ENCODE measurements around the gene HELT.

HELT gene

GRCh38 chr4:185003596-185004351, 14.5 kb upstream of the HELT start:
- no peak for DNase-seq (ENCODE audit: low spot score)

DNA sequence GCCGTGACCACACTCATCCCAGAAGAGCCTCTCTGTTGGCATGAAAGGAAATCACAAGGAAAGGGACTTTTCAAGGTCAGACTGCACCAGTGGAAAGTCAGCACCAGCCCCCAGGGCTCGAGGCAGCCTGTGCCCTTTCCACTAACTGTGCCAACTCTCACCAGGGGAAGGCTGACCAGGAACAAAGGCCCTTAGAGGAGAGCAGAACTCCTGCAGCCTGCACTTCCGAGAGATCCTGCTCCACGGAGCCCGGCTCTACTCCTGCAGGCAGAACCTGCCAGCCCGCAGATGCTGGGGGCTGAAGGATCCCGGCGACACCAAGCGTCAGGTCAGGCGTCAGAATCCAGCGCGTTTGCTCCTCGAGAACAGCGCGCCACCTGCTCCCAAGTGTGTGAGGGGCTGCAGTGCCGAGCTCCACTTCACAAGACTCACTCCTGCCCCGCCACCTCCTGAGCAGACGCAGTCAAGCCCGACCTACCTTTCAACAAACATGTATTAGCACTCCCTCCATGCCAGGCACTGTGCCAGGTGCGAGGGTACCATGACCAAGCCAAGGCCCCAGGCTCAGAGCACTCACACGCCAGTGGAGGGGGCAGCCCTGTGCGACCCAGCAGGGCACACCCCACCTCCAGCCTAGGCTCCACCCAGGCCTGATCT, 13.6 kb upstream of the HELT start:
- no peak for DNase-seq (ENCODE audit: low spot score)

GRCh38 chr4:185005219-185005819, 13.0 kb upstream of the HELT start:
- DNase-seq (ENCODE audit: low spot score): peak; percentile 90

- DNase-seq (ENCODE audit: low spot score): no peak
Observed at GRCh38 chr4:185011408-185011807, 6.9 kb upstream of the HELT start.

DNA sequence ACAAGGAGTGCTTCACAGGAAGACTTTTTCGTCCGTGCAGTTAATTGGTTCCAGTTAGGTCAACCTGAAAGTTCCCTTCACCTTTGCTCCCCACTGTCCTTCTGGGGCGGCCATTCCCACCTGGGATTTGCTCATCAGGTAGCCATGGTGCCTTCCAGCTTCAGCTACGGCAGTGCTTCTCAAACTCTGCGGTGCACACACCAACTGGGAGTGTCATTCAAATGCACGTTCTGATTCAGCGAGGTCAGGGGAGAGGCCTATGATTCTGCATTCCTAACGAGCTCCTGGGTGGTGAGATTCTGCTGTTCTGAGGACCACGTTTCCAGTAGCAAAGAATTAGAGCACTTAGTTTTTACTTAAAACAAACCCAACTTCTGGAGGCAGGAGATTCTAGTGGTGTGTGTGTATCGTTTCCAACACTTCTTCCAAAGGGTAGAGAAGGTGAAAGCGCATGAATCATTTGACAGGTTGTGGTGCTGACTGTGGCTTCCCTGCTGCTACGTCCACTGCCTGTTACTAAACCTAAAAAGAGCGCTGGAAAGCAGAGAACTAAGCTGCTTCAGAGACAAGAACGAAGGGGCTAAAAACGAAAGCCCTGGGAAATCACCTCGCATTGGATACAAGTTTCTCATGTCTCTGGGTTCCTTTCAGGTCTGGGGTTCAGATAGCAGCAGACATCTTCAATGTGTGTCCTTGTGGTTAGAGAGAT, 4.7 kb upstream of the HELT start:
- DNase-seq (ENCODE audit: low spot score): no peak

- no peak for DNase-seq (ENCODE audit: low spot score)
Observed at GRCh38 chr4:185015108-185015507, 3.2 kb upstream of the HELT start.

GRCh38 chr4:185016101-185016940, 2.0 kb upstream of the HELT start:
- DNase-seq (ENCODE audit: low spot score): no peak

DNA sequence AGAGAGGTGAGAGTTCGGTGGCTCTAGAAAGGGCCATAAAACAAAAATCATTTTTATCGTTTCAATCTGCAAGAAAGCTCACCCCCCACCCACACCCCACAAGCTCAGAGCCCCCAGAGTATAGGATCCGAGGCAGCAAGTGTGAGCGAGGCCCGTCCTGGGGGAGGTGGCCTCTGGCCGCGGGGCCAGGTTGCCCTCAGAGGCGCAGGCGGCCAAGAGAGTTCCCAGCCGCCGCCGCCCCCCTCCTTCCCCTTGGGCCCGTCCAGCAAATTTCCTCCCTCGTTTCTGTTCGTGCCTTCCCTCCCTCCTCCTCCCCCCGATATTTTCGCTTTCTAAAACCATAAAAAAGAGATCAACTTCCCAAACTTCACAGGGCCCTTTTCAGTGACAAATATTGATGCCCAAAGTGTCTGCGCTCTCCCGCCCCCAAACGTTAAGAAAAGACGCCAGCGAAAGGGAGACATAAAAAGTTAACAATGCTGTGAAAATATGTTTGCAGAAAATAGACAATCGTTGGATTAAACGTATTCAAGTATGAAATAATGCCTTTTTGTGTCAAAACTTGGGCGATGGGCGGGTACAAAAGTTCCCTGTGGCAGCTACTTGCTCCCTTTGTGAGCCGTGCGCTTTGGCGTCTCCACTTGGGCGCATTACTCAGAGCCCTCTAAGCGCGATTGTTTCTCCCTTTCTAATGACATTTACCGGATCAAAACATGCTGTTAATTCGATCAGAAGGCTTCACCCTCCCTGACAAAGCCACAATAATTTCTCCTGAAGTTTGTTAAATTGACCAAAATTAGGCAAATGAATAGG, 1.1 kb upstream of the HELT start:
- no peak for DNase-seq (ENCODE audit: low spot score)

- DNase-seq (ENCODE audit: low spot score): no peak
Observed at GRCh38 chr4:185018834-185019455, 655 bp downstream of the HELT start.

GRCh38 chr4:185019456-185020292, 1.4 kb downstream of the HELT start:
- no peak for DNase-seq (ENCODE audit: low spot score)

DNA sequence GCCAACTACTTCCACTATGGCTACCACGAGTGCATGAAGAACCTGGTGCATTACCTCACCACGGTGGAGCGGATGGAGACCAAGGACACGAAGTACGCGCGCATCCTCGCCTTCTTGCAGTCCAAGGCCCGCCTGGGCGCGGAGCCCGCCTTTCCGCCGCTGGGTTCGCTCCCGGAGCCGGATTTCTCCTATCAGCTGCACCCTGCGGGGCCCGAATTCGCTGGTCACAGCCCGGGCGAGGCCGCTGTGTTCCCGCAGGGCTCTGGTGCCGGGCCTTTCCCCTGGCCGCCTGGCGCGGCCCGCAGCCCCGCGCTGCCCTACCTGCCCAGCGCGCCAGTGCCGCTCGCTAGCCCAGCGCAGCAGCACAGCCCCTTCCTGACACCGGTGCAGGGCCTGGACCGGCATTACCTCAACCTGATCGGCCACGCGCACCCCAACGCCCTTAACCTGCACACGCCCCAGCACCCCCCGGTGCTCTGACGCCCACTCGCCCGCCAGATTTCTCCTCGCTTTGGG, 2.1 kb downstream of the HELT start:
- DNase-seq (ENCODE audit: low spot score): no peak

DNA sequence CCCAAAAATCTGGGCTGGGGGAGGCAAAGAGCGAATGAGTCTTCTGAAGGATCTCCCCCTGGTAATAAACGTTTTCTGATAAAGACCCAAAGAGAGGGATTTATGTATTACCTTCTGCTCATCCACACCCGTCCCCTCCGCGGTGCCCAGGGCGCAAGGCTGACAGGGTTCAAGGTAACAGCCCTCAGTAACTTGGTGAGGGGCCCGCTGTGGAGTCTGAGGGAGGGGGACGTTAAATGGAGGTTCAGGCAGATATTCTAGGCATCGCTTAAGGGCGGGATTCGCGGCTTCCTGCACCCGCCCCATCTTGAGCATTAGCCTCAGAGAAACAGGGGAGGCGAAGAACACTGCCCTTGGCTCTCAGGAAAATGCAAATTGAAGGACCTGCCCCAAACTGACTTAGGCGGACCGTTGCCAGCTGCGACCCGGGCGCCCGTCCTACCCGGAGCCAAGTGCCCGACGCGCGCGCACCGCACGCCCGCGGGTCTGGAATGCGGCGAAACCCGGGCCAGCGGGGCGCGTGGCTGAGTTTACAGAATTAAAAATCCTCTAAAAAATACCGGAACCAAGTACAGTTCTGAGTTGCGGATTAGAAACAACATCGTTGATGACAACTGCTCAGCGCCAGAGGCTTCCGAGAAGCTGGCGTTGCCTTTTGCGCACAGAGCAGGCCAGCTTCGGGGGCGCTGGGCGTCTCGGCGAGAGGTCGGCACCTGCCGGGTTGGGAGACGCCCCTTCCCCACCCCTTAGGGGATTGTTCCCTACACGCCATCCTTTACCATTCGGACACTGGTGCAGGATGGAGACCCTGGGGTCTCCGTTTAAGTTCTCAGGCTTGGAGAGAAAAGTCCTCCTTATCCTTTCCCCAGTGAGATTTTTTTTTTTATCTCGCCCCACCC, 2.8 kb downstream of the HELT start:
- no peak for DNase-seq (ENCODE audit: low spot score)

GRCh38 chr4:185023471-185023870, 5.2 kb downstream of the HELT start:
- no peak for DNase-seq (ENCODE audit: low spot score)

- no peak for DNase-seq (ENCODE audit: low spot score)
Observed at GRCh38 chr4:185028625-185029024, 10.3 kb downstream of the HELT start.

- no peak for DNase-seq (ENCODE audit: low spot score)
Observed at GRCh38 chr4:185031611-185032010, 13.3 kb downstream of the HELT start.

- DNase-seq (ENCODE audit: low spot score): no peak
Observed at GRCh38 chr4:185033072-185033471, 14.8 kb downstream of the HELT start.

DNA sequence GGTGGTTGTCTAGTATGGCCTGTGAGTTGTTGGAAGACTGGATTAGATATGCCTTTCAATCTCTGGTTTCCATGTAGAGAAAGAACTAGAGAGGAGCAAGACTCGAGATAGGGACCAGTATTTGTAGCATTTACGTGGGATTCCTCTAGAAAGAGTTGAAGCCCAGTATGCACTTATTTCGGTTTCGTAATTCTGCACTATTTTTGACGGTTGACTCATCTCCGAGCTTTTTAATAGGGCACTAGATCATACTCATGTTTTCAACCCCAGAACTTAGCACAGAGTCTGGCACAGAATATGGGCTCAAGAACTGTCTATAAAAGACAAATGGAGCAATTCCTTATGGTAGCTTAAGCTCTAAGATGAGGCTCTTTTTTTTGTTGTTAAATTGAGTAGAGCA, 15.7 kb downstream of the HELT start:
- DNase-seq (ENCODE audit: low spot score): no peak

DNA sequence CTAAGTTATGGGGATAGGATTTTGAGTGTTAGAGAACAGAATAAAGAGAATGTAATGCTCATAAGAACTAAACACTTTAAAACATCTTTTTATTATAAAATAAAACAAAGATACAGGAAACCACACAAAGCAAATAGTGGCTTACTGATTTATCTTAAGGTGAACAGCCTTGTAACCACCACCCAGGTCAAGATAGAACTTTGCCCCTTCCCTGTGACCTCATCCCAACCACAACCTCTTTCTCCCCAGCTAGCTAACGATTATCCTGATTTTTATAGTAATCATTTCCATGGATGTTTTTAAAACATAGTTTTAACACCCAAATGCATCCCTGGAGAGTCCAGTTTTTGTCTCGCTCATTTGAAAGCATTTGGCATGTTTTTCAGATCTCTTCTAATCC, 17.0 kb downstream of the HELT start:
- no peak for DNase-seq (ENCODE audit: low spot score)

Measured in AG20443 (cell line).